Upper lobe of right lung (tissue), 1 donor: ENCODE data around the gene PER2. TPM values are rescaled to one million over a fixed set of nuclear protein-coding genes. Genes with fewer than 3 reads are reported as not detected.
A peak's percentile ranks its signal among the peaks of the same experiment; 100 is the strongest.

Experiments used
- ATAC-seq: fragments of 200-7000 bp; cut with Tn5 transposase; one replicate; pipeline ENCODE4 v1.9.1; 2020; ENCODE audit warnings: mild to moderate bottlenecking, moderate library complexity
- DNase-seq: peaks from one replicate; pipeline ENCODE4 v3.0.0-alpha.2; 2020
- H3K27ac ChIP-seq: fragments of 200-600 bp; one replicate; pipeline ENCODE4 v1.8.0; 2022
- H3K27me3 ChIP-seq: fragments of 200-600 bp; one replicate; pipeline ENCODE4 v1.8.0; 2022; ENCODE audit warnings: mild to moderate bottlenecking
- H3K36me3 ChIP-seq: fragments of 200-600 bp; one replicate; pipeline ENCODE4 v1.8.0; 2022
- H3K4me1 ChIP-seq: fragments of 200-600 bp; one replicate; pipeline ENCODE4 v1.8.0; 2022
- H3K4me3 ChIP-seq: fragments of 200-600 bp; one replicate; pipeline ENCODE4 v1.8.0; 2022; ENCODE audit warnings: mild to moderate bottlenecking
- H3K9me3 ChIP-seq: fragments of 200-600 bp; one replicate; pipeline ENCODE4 v1.8.0; 2022
- CTCF ChIP-seq: fragments of 200-600 bp; IDR thresholded peaks from one replicate; pipeline ENCODE4 v1.8.0; 2022; ENCODE audit warnings: antibody characterized with exemption
- intact Hi-C: fragments of 100-400 bp; cut with DNase I; formaldehyde crosslinking; loops from one replicate; pipeline ENCODE4 v1.11.0; 2022
- total RNA-seq: library from RNA; stranded (reverse); fragmentation: NEBNext Ultra II Directional; extraction: Animal tissue kit (Norgen Biotek cat#: 25700); gene quantifications from one replicate; pipeline ENCODE4 v1.2.1, GENCODE V29; 2021
- donor health status: DM: no; HTN: yes; CAD: no; lungs with severe emphysema.

The PER2 gene
- total RNA-seq, 1 donor from 2014 or later = 22.7 TPM

- no peak overlapping the region for H3K4me3 ChIP-seq
- TF ChIP-seq CTCF = no peak
These were observed 33.6 kb upstream of the PER2 start for GRCh38 chr2:238322001-238322411.

GRCh38 chr2:238321467-238321866 lies 33.1 kb upstream of the PER2 start:
- Histone ChIP-seq H3K9me3 (no peaks in the 10 kb centered on the region), H3K4me1 (peaks cover 14% of the 10 kb centered on the region), H3K36me3 (no peaks in the 10 kb centered on the region), H3K27me3 (no peaks in the 10 kb centered on the region), H3K4me3 (peak overlapping the region; percentile 63), H3K27ac (no peak overlapping the region)
- no peak for TF ChIP-seq CTCF
- ATAC-seq = no peak
- intact Hi-C loops = no loop called here
- DNase-seq = no peak

More at GRCh38 chr2:238322001-238322411, 33.6 kb upstream of the PER2 start:
- Histone ChIP-seq H3K27ac (no peak overlapping the region), H3K4me1 (peaks cover 14% of the 10 kb centered on the region), H3K36me3 (no peaks in the 10 kb centered on the region), H3K27me3 (no peaks in the 10 kb centered on the region), H3K9me3 (no peaks in the 10 kb centered on the region)
- intact Hi-C loops = no loop called here
- ATAC-seq (no peak), DNase-seq (no peak)

- peaks cover 14% of the 10 kb centered on the region for H3K4me1 ChIP-seq
- intact Hi-C loops = no loop called here
- no peaks in the 10 kb centered on the region for H3K9me3 ChIP-seq
- H3K27me3 ChIP-seq = no peaks in the 10 kb centered on the region
- DNase-seq (no peak), ATAC-seq (peak; percentile 3)
- TF ChIP-seq CTCF = no peak
- no peaks in the 10 kb centered on the region for H3K36me3 ChIP-seq
- peak overlapping the region; percentile 17 for H3K27ac ChIP-seq
- H3K4me3 ChIP-seq = peak overlapping the region; percentile 63
These were observed 32.4 kb upstream of the PER2 start for GRCh38 chr2:238320648-238321281.

- ATAC-seq (peak; percentile 98), DNase-seq (peak; percentile 97)
- Histone ChIP-seq H3K4me1 (peaks cover 14% of the 10 kb centered on the region), H3K36me3 (no peaks in the 10 kb centered on the region), H3K4me3 (peak within 1 kb of the TSS; percentile 63), H3K27me3 (no peaks in the 10 kb centered on the region), H3K9me3 (no peaks in the 10 kb centered on the region), H3K27ac (peak within 1 kb of the TSS; percentile 58)
- TF ChIP-seq CTCF = no peak
- intact Hi-C loops = no loop called here
These were observed 31.8 kb upstream of the PER2 start, which contains the start of gene TRAF3IP1 for GRCh38 chr2:238320246-238320647. Gene TRAF3IP1, plus strand, starts transcription at chr2:238320518. Its CDS starts 145 bp downstream, at chr2:238320663.

GRCh38 chr2:238315031-238315595 lies 26.7 kb upstream of the PER2 start:
- no peak overlapping the region for H3K27ac ChIP-seq
- H3K36me3 ChIP-seq = no peaks in the 10 kb centered on the region
- peaks cover 6% of the 10 kb centered on the region for H3K4me1 ChIP-seq
- ATAC-seq (no peak), DNase-seq (no peak)
- TF ChIP-seq CTCF = no peak
- no peaks in the 10 kb centered on the region for H3K27me3 ChIP-seq
- H3K9me3 ChIP-seq = no peaks in the 10 kb centered on the region
- no peak overlapping the region for H3K4me3 ChIP-seq
- intact Hi-C loops = no loop called here
